GM19193 (cell line): Measurements from ENCODE around the gene ABCA8.

ENCODE experiments used
- POLR2A ChIP-seq: IDR thresholded peaks from 4 replicates; pipeline ENCODE4 v1.6.1; 2011; ENCODE audit not compliant: insufficient read depth, insufficient read length; ENCODE audit errors: extremely low read depth

ABCA8 gene

GRCh38 chr17:68950725-68951124, 4.5 kb downstream of the ABCA8 start:
- no peak for TF ChIP-seq POLR2A

DNA sequence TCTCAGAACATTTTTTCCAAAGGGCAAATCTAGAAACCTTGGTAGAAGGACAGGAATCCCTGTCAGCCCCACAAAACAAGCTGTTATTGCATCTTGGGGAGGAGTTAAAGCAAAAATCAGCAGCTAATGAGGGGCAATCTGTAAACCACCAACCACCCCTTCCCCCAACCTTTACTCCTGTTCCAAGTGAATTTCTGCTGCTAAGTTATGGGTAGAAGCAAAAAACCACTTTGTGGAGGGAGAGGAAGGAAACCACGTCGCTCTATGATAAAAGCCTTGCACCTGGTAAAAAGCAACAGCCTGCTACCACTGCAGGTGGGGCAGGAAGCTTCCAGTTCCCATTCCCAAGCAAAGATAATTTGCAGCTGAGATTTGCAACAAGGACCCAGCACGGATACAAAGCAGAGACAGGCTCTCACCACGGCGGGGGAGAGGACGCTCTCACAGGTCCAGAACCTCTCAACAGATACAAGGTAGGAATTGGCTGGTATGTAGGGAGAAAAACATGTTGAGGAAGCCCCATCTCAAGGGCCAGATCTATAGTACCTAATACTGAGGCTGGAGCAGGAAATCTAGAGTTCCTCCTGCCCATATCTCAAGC, 10.7 kb downstream of the ABCA8 start:
- TF ChIP-seq POLR2A: no peak

- no peak for TF ChIP-seq POLR2A
Observed at GRCh38 chr17:68943123-68943811, 11.9 kb downstream of the ABCA8 start.

- TF ChIP-seq POLR2A: no peak
Observed at GRCh38 chr17:68942389-68942788, 12.8 kb downstream of the ABCA8 start.

DNA sequence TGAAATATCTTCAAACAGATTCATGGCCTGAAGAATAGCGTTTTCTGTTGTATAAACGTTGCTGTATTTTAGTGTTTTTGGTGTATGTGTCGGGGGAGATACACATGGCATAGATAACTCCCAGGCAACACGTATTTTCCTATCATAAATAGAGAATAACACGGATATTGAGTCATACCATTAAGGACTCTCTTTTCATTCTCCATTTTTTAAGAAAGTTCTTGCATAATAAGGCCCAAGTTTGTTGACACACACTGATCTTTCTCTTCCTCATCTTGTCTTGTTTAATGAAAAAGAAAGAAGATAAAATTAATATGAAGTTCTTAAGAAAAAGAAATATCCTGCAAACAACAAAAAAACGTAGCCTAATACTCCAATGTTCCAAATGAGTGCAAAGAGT, 13.4 kb downstream of the ABCA8 start:
- TF ChIP-seq POLR2A: no peak

DNA sequence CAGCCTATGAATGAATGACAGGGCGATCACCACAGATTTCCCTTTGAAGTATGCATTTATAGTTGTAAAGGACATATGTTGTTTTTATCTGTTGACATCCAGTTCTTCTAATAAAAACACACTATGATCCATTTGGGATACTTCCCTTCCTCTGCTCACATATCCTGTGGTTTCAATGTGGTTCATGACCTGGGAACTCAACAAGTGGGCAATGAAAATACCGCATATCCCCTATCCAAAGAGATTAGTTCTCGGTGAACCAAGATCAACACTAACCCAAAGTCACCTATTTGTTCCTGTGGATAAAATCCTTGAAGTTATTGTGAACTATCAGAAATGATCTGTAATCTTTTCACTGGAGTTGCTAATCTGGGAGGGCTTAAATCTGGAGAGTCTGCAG, 16.0 kb downstream of the ABCA8 start:
- TF ChIP-seq POLR2A: no peak

- TF ChIP-seq POLR2A: no peak
Observed at GRCh38 chr17:68937890-68938514, 17.2 kb downstream of the ABCA8 start.

GRCh38 chr17:68927516-68927915, 27.7 kb downstream of the ABCA8 start:
- no peak for TF ChIP-seq POLR2A

GRCh38 chr17:68924793-68925720, 30.1 kb downstream of the ABCA8 start:
- no peak for TF ChIP-seq POLR2A

GRCh38 chr17:68910789-68911431, 44.3 kb downstream of the ABCA8 start:
- no peak for TF ChIP-seq POLR2A

DNA sequence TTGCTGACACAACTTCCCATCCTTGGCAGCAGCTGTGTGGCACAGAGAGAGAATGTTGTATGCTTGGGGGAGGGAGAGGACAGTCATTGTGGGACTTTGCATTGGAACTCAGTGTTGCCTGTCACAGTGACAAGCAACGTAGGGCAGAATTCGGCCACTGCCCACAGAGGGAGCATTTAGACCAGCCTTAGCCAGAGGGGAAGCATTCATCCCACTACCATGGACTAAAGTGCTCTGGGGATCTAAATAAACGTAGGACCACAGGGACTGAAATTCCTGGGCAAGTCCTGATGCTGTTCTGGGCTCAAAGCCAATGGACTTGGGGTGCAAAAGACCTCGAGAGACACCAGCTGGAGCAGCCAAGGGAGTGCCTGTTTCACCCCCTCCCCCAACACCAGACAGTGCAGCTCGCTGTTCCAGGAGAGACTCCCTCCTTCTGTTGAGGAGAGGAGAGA, 44.9 kb downstream of the ABCA8 start:
- no peak for TF ChIP-seq POLR2A

DNA sequence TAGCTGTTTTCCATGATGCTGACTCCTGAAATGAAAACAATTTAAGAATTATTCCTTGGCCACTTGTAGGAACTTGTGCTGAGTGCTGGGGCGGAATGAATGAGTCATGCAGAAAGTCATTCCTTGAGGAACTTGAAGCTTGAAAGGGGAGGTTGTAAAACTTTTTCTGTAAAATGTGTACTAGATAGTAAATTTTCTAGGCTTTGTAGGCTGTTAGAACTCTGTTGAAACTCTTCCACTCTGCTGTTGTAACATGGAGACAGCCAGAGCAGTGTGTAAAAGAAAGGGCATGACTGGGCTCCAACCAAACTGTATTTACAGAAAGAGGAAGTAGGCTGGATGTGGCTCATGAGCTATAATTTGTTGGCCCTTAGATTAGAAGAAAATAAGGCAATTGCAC, 46.1 kb downstream of the ABCA8 start:
- TF ChIP-seq POLR2A: no peak

- no peak for TF ChIP-seq POLR2A
Observed at GRCh38 chr17:68908045-68908444, 47.1 kb downstream of the ABCA8 start.

- no peak for TF ChIP-seq POLR2A
Observed at GRCh38 chr17:68906638-68907037, 48.6 kb downstream of the ABCA8 start.

GRCh38 chr17:68903286-68903685, 51.9 kb downstream of the ABCA8 start:
- no peak for TF ChIP-seq POLR2A

DNA sequence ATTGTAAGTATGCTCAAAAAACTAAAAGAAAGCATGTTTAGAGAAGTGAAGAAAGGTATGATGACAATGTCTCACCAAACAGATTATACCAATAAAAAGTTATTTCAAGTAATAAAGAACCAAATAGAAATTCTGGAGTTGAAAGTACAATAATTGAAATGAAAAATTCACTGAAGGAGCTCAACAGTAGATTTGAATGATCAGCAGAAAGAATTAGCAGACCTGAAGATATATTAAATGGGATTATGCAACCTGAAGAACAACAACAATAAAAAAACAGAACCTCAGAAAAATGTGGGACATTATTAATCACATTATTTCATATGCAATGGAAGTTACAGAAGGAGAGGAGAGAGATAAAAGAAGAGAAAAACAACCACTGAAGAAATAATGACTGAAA, 57.6 kb downstream of the ABCA8 start:
- no peak for TF ChIP-seq POLR2A

GRCh38 chr17:68892658-68893057, 62.5 kb downstream of the ABCA8 start:
- TF ChIP-seq POLR2A: no peak
